AG10803 (cell line): ENCODE results near the gene NEK3.
A peak's percentile ranks its signal among the peaks of the same experiment; 100 is the strongest.
"Not testable (repeated sequence)": the region's sequence is repeated elsewhere in the genome, so short reads cannot be mapped to it uniquely, and the experiment has no call there.

Source experiments
- DNase-seq: peaks from one replicate; pipeline ENCODE4 v3.0.0; 2010; ENCODE audit warnings: low read depth
- H3K4me3 ChIP-seq: 2 replicates; pipeline ENCODE4 v1.5.1; 2011; ENCODE audit warnings: mild to moderate bottlenecking, low read length, control low read depth
- TF ChIP-seq, protein P1 (sequence below): conservative IDR thresholded peaks from 2 replicates; pipeline ENCODE4 v1.5.1; 2011; ENCODE audit warnings: mild to moderate bottlenecking, low read length, control low read depth, inconsistent platforms

NEK3 gene

DNA sequence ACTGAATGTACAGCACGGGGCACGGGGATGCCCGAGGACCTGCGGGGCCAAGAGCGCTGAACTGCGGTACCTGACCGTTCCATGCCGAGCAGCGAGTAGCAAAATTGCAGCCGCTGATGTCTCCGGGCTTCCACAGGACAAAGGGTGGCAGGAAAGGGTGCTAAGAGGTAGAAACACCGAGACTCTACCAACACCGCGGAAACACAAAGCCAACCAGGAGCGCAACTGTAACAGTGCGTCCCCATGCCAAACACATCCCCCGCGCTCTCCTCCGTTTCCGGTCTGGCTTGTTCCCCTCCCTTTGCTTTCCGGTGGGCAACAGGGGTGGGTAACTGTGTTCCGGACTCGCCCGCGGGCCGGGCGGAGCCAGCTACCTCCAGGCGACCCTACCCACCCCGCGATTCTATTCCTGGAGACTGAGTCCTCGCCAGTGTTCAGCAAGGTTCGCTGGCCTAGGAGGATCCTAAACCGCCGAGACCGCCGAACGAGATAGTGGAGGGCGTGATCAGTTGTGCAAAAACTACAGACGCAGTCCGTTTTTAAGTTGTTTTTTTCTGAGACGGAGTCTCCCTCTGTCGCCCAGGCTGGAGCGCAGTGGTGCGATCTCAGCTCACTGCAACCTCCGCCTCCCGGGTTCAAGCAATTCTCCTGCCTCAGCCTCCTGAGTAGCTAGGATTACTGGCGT, 34.9 kb upstream of the NEK3 start:
- DNase-seq: peak; percentile 81
- TF ChIP-seq, protein P1, sequence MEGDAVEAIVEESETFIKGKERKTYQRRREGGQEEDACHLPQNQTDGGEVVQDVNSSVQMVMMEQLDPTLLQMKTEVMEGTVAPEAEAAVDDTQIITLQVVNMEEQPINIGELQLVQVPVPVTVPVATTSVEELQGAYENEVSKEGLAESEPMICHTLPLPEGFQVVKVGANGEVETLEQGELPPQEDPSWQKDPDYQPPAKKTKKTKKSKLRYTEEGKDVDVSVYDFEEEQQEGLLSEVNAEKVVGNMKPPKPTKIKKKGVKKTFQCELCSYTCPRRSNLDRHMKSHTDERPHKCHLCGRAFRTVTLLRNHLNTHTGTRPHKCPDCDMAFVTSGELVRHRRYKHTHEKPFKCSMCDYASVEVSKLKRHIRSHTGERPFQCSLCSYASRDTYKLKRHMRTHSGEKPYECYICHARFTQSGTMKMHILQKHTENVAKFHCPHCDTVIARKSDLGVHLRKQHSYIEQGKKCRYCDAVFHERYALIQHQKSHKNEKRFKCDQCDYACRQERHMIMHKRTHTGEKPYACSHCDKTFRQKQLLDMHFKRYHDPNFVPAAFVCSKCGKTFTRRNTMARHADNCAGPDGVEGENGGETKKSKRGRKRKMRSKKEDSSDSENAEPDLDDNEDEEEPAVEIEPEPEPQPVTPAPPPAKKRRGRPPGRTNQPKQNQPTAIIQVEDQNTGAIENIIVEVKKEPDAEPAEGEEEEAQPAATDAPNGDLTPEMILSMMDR: no peak
- peak overlapping the region; percentile 79 for H3K4me3 ChIP-seq

DNA sequence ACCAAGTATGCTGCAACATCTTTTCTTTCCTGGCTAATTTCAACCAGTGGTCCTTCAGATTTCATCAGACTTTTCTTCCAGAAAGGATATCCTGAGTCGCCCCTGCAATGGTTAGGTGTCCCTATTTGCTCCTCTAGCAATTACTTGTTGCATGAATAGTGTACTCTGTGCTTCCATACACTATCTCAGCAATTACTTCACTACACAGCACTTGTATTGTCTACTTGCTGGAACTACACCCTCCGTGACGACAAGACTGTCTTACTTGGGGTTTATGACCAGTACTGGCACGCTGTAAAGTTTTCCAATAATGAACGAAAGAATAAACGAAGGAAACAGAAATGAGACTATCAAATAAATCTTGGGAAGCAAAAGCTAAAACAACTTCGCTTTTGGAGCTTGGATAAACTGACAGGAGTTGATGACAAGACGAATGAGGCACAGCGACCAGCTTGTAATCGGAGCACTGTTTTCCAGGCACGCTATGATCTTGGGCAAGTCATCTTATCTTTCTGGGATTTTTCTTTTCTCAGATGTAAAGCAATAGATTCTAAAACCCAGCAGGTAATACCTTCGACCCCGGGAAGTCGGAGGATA, 34.3 kb upstream of the NEK3 start:
- H3K4me3 ChIP-seq: peak overlapping the region; percentile 79
- DNase-seq: peak; percentile 21

DNA sequence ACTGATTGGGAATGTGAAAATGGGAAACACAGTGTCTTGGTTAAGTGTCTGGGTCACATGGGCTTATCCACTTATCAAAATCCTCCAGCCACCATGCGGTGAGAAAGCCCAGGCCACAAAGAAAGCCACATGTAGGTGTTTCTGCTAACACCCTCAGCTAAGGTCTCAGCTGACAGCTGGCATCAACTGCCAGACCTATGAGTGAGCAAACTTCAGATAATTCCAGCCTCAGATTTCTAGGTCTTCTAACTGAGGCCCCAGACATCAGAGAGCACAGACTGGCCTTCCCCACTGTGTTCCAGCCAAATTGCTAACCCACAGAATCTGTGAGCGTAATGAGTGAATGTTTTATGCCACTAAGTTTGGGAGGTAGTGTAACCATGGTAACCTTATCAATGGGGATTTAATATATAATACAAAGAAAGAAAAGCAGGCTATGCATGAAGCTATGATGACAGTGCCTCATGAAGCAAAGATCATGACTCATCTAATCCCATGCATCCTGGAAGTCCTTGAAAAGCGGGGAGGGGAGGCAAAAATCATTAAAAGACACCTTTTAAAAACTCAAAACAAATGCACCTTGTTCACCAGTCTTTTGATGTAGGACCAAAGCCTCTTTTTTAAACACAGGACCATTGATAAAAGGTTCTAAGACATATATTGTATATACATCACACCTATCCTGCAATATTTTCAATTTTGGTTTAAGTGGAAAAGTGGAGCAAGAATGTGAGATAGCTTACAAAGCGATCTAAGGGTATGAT, 28.2 kb upstream of the NEK3 start:
- DNase-seq, H3K4me3 ChIP-seq: not testable (repeated sequence)

DNA sequence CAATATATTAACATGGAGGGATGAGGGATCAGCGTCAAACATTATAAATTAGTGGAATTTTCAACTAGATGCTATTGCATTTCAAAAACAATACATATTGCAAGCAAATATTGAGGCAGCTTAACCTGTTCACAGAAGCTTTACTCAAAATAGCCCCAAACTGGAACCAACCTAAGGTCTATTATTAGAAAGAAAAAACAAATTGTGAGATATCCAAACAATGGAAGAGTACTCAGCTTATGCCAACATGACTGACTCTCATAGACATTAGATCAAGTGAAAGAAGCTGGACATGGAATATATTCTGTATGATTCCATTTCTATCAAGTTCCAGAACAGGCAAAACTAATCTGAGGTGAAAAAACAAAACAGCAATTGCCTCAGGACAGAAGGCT, 27.6 kb upstream of the NEK3 start:
- H3K4me3 ChIP-seq: no peak overlapping the region
- TF ChIP-seq, protein P1: no peak
- DNase-seq: no peak

DNA sequence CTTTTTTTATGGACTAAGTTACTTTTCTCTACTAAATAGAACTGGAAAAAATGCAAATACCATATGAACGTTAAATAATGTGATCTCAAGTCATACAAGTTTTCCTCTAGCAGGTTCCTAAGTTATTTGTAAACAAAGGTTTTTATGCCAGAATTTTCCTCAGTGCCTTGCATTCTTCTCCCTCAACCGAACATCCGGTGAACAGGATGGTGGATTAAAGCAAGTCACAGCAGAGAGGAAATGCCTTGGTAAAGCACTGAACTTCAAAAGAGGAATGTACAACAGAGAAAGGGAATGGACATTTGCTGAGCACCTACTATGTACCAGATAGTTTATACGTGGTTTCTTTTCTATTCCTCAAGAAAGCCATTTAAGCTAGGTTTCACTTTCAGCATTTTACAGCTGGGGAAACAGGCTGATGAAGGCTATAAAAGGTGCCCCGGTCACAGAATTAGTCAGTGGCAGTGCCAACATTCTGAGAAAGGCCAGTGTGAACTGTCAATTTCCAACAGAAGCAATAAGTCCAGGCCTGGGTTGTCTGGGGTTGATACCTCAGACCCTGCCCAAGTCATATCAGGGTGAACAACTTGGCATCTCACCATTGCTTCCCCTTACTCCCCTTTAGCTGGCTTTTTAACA, 22.0 kb upstream of the NEK3 start:
- H3K4me3 ChIP-seq, DNase-seq: not testable (repeated sequence)

DNA sequence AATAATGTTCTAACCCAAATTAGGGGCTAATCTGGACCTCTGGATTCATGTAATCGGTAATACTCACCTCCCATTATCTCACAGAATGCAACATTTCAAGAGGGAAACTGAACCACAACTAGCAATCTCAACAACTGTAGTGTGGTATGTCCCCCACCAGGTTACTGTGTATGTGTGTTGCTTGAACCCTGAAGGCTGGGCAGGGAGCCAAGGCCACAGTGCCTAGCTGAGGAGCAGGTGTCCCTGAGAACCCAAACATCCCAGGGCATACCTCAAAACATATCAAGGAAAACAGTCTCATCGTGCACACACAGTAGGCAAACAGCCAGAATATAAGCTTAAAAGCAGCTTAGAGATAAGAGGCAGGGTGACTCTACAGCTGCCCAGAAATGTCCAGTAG, 20.5 kb upstream of the NEK3 start:
- TF ChIP-seq, protein P1: no peak
- H3K4me3 ChIP-seq: no peak overlapping the region
- DNase-seq: no peak

DNA sequence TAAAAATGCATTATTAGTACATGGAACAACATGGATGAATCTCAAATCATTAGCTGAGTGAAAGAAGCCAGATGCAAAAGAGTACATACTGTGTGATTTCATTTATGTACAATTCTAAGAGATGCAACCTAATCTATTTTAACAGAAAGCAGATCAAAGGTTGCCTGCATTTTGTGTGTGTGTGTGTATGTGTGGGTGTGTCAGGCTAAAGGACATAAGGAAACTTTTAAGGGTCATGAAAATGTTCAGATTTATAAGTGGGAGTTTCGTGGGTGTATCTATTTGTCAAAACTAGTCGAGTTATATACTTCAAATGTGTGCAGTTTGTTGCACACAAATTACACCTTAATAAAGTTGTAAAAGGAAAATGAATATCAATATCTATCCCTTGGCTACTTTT, 17.9 kb upstream of the NEK3 start:
- DNase-seq: no peak
- no peak overlapping the region for H3K4me3 ChIP-seq
- TF ChIP-seq, protein P1: no peak

DNA sequence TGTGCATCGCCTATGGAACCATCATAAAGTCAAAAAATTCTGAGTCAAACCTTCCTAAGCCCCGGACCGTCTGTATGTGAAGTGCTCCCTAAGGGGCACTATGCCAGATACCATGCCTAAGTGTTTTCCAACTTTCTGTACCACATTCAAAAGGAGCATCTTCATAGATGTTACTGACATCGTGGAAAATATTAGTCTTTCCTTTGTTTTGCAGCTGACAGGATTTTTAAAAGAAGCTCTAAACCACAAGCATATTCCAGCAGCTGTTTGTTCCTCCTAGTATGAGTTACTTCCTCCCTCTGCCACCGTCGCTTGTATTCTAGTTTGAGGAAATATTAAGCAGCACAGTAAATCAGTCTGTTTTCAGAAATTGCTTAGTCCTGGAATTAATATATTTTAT, 14.6 kb upstream of the NEK3 start:
- not testable (repeated sequence) for DNase-seq, H3K4me3 ChIP-seq

DNA sequence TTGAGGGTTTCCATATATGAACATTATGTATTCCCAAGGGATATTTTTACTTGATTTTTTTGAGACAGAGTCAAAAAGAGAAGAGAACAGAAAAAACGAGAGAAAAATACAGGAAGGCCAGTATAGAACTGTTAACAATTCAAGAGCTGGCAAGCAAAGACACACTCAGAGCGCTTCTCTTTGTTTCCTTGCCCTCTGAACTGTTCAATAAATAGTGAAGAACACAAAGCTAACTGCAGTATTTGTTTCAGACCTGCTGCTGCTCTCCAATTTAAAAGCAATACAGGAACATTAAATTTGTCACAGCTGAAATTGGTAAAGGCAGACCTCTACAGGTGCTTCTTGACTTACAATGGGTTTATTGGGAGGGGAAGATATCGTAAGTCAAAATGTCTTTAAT, 14.0 kb upstream of the NEK3 start:
- TF ChIP-seq, protein P1: no peak
- H3K4me3 ChIP-seq: no peak overlapping the region
- DNase-seq: no peak

DNA sequence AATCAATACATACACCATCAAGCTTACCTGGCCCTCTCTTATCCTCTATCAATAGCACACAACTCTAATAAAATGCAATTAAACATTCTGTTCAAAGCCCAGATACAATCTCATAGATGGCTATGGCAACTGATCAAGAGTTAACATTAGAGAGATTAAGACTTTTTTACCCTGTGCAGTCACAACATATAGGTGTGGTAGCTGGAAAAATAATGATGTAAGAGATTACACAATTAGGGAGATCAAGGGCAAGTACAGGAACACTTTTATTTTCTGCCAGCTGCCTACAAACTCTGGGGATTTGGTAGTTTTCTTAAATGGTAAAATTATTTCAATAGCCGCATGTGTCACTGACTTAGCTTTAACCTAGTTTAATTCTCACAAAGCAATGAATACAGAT, 12.3 kb upstream of the NEK3 start:
- not testable (repeated sequence) for H3K4me3 ChIP-seq, DNase-seq

DNA sequence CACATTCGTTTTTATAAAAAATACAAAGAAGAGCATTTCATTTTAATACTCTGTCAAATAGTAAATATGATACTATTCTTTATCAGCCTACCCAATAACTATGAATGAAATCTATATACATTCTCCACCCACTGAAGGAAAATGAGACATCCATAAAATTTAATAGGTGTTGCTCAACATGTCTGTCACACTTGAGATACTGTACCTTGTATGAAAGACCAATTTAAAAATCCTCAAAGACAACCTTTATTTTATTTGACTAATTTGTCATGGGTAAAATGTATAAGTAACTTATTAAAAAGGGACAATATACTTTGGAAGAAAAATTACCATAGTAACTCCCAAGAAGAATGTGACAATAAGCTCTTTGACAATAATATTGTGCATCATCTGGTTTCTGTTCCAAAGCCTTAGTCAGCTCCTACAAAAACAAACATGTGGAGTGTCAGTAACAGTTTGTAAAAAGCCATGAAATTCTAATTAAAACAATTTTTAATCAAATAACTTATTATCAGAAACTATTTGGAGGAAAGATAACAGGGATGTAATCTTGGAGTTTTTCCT, 11.5 kb upstream of the NEK3 start:
- not testable (repeated sequence) for DNase-seq, H3K4me3 ChIP-seq
